ENCODE data around the gene FRMD4A.
"Not testable (repeated sequence)": the region's sequence is repeated elsewhere in the genome, so short reads cannot be mapped to it uniquely, and the experiment has no call there.

The FRMD4A gene

GRCh38 chr10:13936826-13937225 is 393.9 kb downstream of the FRMD4A start:
- DNase-seq, result no peak

GRCh38 chr10:13930120-13930519 is 400.6 kb downstream of the FRMD4A start:
- DNase-seq, result peak; percentile 11

- DNase-seq, result no peak
These were observed 402.3 kb downstream of the FRMD4A start for GRCh38 chr10:13928451-13928850.

DNA sequence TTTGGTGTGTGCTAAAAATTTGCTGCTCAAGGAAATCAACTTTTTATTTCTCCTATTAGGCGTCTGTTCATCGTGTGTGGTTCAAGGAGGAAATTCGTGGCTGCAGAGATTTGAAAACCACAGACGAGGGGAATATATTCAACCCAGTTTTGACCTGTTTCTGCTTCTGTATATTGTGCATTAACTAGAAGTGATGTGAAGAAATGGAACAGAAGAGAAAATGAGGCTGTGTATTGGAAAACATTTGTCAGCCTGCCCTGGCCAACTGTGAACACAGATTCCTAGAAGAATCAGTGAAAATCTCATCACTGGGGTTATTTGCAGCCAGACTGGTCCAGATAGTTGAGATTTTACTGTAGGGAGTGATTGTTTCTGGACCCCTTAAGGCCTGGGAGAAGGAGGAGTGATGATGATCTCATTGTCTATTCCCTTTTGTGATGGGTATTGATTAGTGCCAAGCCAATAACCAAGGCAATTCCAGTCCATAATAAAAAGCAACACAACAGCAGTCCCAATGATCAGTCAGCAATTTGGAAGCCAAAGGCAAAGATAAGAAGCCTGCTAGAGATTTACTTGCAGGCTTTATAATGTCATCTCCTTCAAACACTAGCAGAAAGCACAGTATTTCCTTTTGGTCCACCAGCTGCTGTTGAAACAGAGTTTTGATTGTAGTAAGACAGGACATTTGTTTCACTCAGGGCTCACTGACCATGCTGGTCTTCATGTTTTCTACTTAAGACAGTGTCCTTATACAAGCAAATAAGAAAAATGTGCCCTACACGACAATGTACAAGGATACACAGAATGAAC is 404.5 kb downstream of the FRMD4A start:
- no peak for DNase-seq

GRCh38 chr10:13924040-13924725 is 406.5 kb downstream of the FRMD4A start:
- DNase-seq, result no peak

GRCh38 chr10:13922586-13922985 is 408.1 kb downstream of the FRMD4A start:
- no peak for DNase-seq

DNA sequence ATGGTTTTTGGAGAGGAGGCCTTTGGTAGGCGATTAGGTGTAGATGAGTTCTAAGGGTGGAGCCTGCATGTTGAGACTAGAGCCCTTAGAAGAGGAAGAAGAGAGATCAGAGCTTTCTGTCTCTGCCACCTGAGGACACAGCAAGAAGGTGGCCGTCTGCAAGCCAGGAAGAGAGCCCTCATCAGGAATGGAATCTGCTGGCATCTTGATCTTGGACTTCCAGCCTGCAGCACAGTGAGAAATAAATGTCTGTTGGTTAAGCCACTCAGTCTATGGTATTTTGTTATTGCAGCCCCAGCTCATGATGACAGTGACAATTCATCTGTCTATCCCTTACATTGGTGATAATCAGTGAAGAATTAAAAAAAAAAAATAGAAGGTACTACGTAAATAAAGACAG is 408.8 kb downstream of the FRMD4A start:
- no peak for DNase-seq

- DNase-seq, result not testable (repeated sequence)
These were observed 409.6 kb downstream of the FRMD4A start for GRCh38 chr10:13921131-13921530.

- no peak for DNase-seq
These were observed 410.3 kb downstream of the FRMD4A start for GRCh38 chr10:13920465-13920864.

DNA sequence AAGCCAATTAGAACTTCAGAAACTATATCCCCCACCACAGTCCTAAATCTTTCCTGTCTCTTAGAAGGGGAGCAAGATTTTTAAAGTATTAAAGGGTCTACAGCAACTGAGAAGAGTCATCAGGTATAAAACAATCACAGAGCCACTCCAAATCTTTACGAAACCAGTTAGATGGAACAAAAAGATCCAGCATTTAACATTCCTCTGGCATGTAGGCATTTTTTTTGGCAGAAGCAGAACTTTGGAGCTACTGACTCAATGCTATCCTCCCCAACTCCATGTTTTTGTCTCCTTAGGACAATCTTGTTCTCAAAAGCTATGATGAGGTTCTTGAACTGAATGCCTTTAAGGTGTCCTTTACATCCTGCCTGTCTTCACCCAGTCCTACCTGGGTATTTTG is 410.7 kb downstream of the FRMD4A start:
- no peak for DNase-seq

DNA sequence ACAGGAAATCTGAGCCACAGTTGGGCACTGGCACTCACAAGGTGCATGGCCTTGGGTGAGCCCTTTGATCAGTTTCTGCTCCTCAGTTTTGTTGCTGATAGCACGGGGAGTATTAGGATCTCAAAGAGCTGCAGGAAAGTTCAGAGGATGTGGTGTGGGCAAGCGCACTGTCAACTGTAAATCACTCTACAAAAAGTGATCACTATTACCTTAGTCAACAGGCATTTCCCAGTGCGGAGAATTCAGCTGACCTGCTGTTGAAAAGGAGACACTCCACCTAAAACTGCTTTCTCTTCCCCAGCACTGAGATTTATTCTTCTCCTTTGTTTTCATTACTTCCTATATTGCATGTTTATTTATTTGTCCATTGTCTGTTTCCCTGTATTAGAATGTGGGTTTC is 412.9 kb downstream of the FRMD4A start:
- DNase-seq, result no peak

- DNase-seq, result no peak
These were observed 414.3 kb downstream of the FRMD4A start for GRCh38 chr10:13916384-13916947.

DNA sequence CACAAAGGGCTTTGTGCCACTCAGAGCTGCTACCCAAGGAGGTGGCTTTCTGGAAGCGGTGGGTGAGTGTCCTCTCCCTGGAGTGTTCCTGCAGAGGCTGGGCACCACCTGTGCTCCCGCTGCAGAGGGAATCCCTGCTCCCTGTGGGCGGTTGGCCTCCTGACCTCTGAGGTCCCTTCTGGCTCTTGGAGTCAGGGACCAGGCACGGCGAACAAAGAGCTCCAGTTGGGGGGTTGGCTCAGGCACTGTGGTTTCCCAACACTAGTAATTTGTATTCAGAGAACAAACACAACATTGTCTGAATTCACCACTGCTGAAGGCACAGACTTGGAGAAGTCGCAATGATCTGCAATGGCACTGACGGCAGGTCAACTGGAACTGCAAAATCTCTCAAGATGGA is 415.0 kb downstream of the FRMD4A start:
- DNase-seq, result no peak

- no peak for DNase-seq
These were observed 416.8 kb downstream of the FRMD4A start for GRCh38 chr10:13913897-13914296.

DNA sequence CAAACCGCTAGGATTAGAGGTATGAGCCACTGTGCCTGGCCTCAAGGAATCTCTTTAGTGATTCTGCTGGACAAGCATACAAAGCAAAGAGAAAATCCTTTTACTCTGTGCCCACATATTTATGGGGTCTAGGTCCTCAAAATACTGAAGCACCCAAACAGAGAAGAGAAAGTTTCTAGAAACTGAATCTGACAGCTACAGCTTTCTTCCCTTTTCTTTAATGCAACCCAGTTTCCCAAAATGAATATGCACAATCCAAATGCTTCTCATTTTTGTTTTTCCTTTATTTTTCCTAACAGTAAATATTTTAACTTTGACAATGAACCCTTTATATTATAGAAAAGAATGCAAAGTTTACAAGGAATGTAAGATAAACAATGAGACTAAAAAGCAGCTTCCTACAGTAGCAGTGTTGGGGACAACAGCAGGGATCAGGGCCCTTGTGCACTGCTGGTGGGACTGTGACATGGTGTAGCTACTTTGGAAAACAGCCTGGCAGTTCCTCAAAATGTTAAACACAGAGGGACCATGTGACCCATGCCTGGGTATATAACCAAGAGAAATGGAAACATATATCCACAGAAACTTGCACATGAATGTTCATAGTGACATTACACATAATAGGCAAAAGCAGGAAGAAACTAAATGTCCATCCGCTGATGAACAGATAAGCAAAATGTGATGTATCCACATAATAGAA is 418.8 kb downstream of the FRMD4A start:
- DNase-seq, result no peak

GRCh38 chr10:13909516-13910258 is 421.0 kb downstream of the FRMD4A start:
- DNase-seq, result no peak

GRCh38 chr10:13908475-13908874 is 422.2 kb downstream of the FRMD4A start:
- no peak for DNase-seq

- DNase-seq, result no peak
These were observed 423.2 kb downstream of the FRMD4A start for GRCh38 chr10:13907570-13907969.

- DNase-seq, result no peak
These were observed 425.4 kb downstream of the FRMD4A start for GRCh38 chr10:13905281-13905680.

- no peak for DNase-seq
These were observed 426.7 kb downstream of the FRMD4A start for GRCh38 chr10:13904064-13904463.

DNA sequence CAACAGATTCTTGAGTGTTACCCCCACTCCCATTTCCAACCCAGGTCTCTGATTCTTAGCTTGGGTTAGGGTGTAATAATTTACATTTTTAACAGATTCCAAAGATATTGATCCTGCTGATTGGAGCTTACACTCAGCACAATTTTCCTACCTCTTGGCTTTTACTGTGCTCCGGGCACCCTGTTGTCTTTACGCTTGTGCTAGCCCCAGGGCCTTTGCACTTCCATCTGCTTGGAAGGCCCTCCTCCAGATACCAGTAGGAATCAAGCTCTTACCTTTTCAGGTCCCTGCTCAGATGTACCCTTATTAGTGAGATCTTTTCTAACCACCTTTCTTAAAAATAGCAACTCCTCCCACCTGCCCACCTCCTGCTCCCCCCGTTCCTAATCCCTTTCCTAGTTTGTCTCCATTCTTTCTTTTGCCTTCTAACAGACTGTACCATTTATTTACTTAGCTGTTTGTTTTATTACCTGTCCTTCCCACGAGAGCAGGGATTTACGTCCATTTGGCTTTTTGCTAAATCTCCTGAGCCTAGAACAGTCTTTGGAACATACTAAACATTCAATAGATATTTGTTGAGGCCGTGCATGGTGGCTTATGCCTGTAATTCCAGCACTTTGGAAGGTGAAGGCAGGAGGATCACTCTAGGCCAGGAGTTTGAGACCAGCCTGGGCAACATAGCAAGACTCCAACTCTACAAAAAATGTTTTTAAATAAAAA is 427.7 kb downstream of the FRMD4A start:
- no peak for DNase-seq

DNA sequence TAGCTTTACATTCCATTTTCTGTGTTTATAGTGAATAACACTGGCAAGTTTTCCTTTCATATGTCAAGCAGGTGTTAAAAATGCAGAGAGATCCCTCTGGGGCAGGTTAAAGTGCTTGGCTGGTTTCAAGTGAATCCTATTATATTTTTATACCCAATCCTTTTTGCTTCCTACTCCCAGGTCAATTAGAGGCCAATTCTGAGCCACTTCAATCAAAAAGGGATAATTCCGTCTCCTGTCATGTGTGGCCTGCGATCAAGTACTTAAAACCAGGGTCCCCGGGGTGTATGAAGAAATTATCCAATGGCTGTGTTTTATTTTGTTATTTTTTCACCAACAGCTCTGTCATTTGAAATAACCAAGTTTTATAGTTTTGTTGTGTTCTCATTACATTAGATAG is 430.8 kb downstream of the FRMD4A start:
- DNase-seq, result no peak
